SK-N-SH (cell line): ENCODE results near the gene CCDC17. TPM values are rescaled to one million over a fixed set of nuclear protein-coding genes. Genes with fewer than 3 reads are reported as not detected.

Experiments
- CTCF ChIA-PET: fragments of 300-600, 350-600 bp; formaldehyde crosslinking; extraction: SDS; loops from one replicate; lab custom pipeline; 2021; lab: Yijun Ruan, JAX
- POLR2A ChIA-PET: fragments of 350-600 bp; sonication (Branson Sonifier 250); formaldehyde crosslinking; extraction: SDS; loops from one replicate; lab custom pipeline; 2020; ENCODE audit warnings: antibody characterized with exemption, inconsistent platforms; lab: Yijun Ruan, JAX
- DNase-seq: peaks from one replicate; pipeline ENCODE4 v3.0.0; 2012
- H2AFZ ChIP-seq: fragments of 200-600 bp; sonication (generic); 2 replicates; pipeline ENCODE4 v1.8.1; 2016; ENCODE audit warnings: antibody characterized with exemption, mild to moderate bottlenecking, low read depth
- H3F3A ChIP-seq: fragments of 200-600 bp; sonication (generic); replicated peaks from 2 replicates; pipeline ENCODE3; 2016; ENCODE audit warnings: antibody characterized with exemption, mild to moderate bottlenecking; ENCODE audit not compliant: insufficient read depth
- H3K27ac ChIP-seq, 2 experiments: fragments of 200-500 bp in 1 of 2; fragments of 200-600 bp in 1 of 2; sonication (Bioruptor generic) in 1 of 2; sonication (generic), shearing (Covaris generic) in 1 of 2; 2 replicates each; pipeline versions ENCODE4 v1.5.1 to v1.6.1; 2014 to 2016; ENCODE audit warnings: low read depth in 2 of 2, inconsistent platforms in 1 of 2, low read length in 1 of 2, mild to moderate bottlenecking in 1 of 2, mixed read lengths in 1 of 2
- H3K27me3 ChIP-seq: fragments of 200-600 bp; sonication (generic), shearing (Covaris generic); 2 replicates; pipeline ENCODE4 v1.6.1; 2016; ENCODE audit warnings: mixed run types; ENCODE audit not compliant: insufficient read depth
- H3K36me3 ChIP-seq, 2 experiments: fragments of 200-500 bp in 1 of 2; fragments of 200-600 bp in 1 of 2; sonication (Bioruptor generic) in 1 of 2; sonication (generic) in 1 of 2; replicated peaks in 1 of 2; 2 replicates each; pipeline versions ENCODE3 to v1.5.1; 2014 to 2016; ENCODE audit warnings: low read length in 1 of 2, mild to moderate bottlenecking in 1 of 2; ENCODE audit not compliant: insufficient read depth in 2 of 2, control insufficient read depth in 1 of 2
- H3K4me1 ChIP-seq, 2 experiments: fragments of 200-500 bp in 1 of 2; fragments of 200-600 bp in 1 of 2; sonication (Bioruptor generic) in 1 of 2; sonication (generic), shearing (Covaris generic) in 1 of 2; 2 replicates each; pipeline versions ENCODE4 v1.5.1 to v1.6.1; 2014 to 2016; ENCODE audit warnings: low read depth in 1 of 2, low read length in 1 of 2, mixed run types in 1 of 2; ENCODE audit not compliant: insufficient read depth in 2 of 2, control insufficient read depth in 1 of 2
- H3K4me2 ChIP-seq: fragments of 200-600 bp; sonication (generic), shearing (Covaris generic); 2 replicates; pipeline ENCODE4 v1.6.1; 2017; ENCODE audit warnings: mixed run types
- H3K4me3 ChIP-seq, 2 experiments: fragments of 200-500 bp in 1 of 2; fragments of 200-600 bp in 1 of 2; sonication (Bioruptor generic) in 1 of 2; sonication (generic), shearing (Covaris generic) in 1 of 2; 2 replicates each; pipeline versions ENCODE4 v1.5.1 to v1.8.1; 2014 to 2016; ENCODE audit warnings: low read depth in 2 of 2, inconsistent platforms in 1 of 2, low read length in 1 of 2, mild to moderate bottlenecking in 1 of 2, mixed read lengths in 1 of 2, moderate library complexity in 1 of 2
- H3K79me2 ChIP-seq: fragments of 200-600 bp; sonication (generic); 2 replicates; pipeline ENCODE4 v1.8.1; 2017; ENCODE audit warnings: mild to moderate bottlenecking; ENCODE audit not compliant: insufficient read depth
- H3K9ac ChIP-seq: fragments of 200-600 bp; sonication (generic); 2 replicates; pipeline ENCODE4 v1.6.1; 2017; ENCODE audit warnings: mixed run types
- H3K9me2 ChIP-seq: fragments of 200-600 bp; sonication (generic); 2 replicates; pipeline ENCODE4 v1.6.1; 2017; ENCODE audit warnings: mixed run types
- H3K9me3 ChIP-seq: fragments of 200-600 bp; sonication (generic); 2 replicates; pipeline ENCODE4 v1.6.1; 2017; ENCODE audit warnings: mixed run types, mild to moderate bottlenecking, moderate library complexity
- H4K20me1 ChIP-seq: fragments of 200-600 bp; sonication (generic); 2 replicates; pipeline ENCODE4 v1.6.1; 2017; ENCODE audit warnings: mild to moderate bottlenecking, mixed run types; ENCODE audit not compliant: insufficient read depth
- EZH2phosphoT487 ChIP-seq: fragments of 200-600 bp; sonication (generic); IDR thresholded peaks from 2 replicates; pipeline ENCODE4 v1.6.1; 2017; ENCODE audit warnings: low read depth, mixed run types, mild to moderate bottlenecking, antibody characterized with exemption, moderate library complexity, borderline replicate concordance
- FOSL2 ChIP-seq: IDR thresholded peaks from 2 replicates; pipeline ENCODE4 v1.4.0; 2012; ENCODE audit warnings: low read depth, mild to moderate bottlenecking, moderate library complexity, borderline replicate concordance
- FOXJ3 ChIP-seq: sonication (generic); formaldehyde crosslinking; IDR thresholded peaks from 2 replicates; pipeline ENCODE4 v1.5.1; 2020; ENCODE audit warnings: mild to moderate bottlenecking, missing genetic modification reagents
- FOXM1 ChIP-seq: IDR thresholded peaks from 2 replicates; pipeline ENCODE4 v1.4.0; 2012; ENCODE audit warnings: low read depth, mild to moderate bottlenecking
- GABPA ChIP-seq: IDR thresholded peaks from 2 replicates; pipeline ENCODE4 v1.4.0; 2012; ENCODE audit warnings: low read depth, mild to moderate bottlenecking
- GATA2 ChIP-seq: sonication (generic); formaldehyde crosslinking; IDR thresholded peaks from 2 replicates; pipeline ENCODE4 v1.5.0; 2020; ENCODE audit warnings: mild to moderate bottlenecking, missing genetic modification reagents
- IRF3 ChIP-seq: fragments of 150-350 bp; IDR thresholded peaks from 2 replicates; pipeline ENCODE4 v1.6.1; 2016; ENCODE audit warnings: mild to moderate bottlenecking, low read depth, low read length
- NFIC ChIP-seq: IDR thresholded peaks from 2 replicates; pipeline ENCODE4 v1.4.0; 2012; ENCODE audit warnings: borderline replicate concordance
- NRF1 ChIP-seq: IDR thresholded peaks from 2 replicates; pipeline ENCODE4 v1.6.1; 2012; ENCODE audit warnings: low read depth, mild to moderate bottlenecking, low read length
- PBX3 ChIP-seq: IDR thresholded peaks from 2 replicates; pipeline ENCODE4; 2012
- RAD21 ChIP-seq: IDR thresholded peaks from 2 replicates; pipeline ENCODE4 v1.6.1; 2012; ENCODE audit warnings: mild to moderate bottlenecking, low read length
- REST ChIP-seq: IDR thresholded peaks from 2 replicates; pipeline ENCODE4 v1.6.1; 2012; ENCODE audit warnings: mild to moderate bottlenecking, low read depth, low read length, moderate library complexity
- RFX5 ChIP-seq: IDR thresholded peaks from 2 replicates; pipeline ENCODE4 v1.6.1; 2012; ENCODE audit warnings: mild to moderate bottlenecking, improper control_type of control experiment, low read length
- RXRA ChIP-seq: IDR thresholded peaks from 2 replicates; pipeline ENCODE4 v1.4.0; 2012; ENCODE audit warnings: low read depth, mild to moderate bottlenecking, borderline replicate concordance
- SIN3A ChIP-seq: IDR thresholded peaks from 2 replicates; pipeline ENCODE4 v1.6.1; 2012; ENCODE audit warnings: low read depth, mild to moderate bottlenecking, low read length, moderate library complexity, borderline replicate concordance
- TAF1 ChIP-seq: IDR thresholded peaks from 2 replicates; pipeline ENCODE4 v1.6.1; 2012; ENCODE audit warnings: low read depth, mild to moderate bottlenecking, low read length, moderate library complexity, borderline replicate concordance
- TCF12 ChIP-seq: IDR thresholded peaks from 2 replicates; pipeline ENCODE4 v1.4.0; 2012
- TEAD4 ChIP-seq: IDR thresholded peaks from 2 replicates; pipeline ENCODE4 v1.4.0; 2012; ENCODE audit warnings: mild to moderate bottlenecking, borderline replicate concordance; ENCODE audit not compliant: insufficient read depth
- USF1 ChIP-seq: IDR thresholded peaks from 2 replicates; pipeline ENCODE4 v1.4.0; 2012; ENCODE audit warnings: low read depth, borderline replicate concordance
- polyA plus RNA-seq, 3 experiments: library from polyadenylated mRNA; depleted of rRNA; stranded (reverse); fragments of >200 nt; gene quantifications; 2 replicates each; pipeline ENCODE4 v1.2.3, GENCODE V29; 2012

CCDC17 gene
- polyA plus RNA-seq, 1 of the 3 experiments (the other 2 are of a cell fraction) = 0.41 TPM

- CTCF ChIA-PET = interaction anchor here (1.0 to 1.4 kb wide), 2 partner anchors 9 to 12 kb away, joined by 3 read pairs; no protein-coding TSS in a partner anchor
- Histone ChIP-seq H3K9me3 (no peaks in the 10 kb centered on the region), H3K4me1 (no peaks in the 10 kb centered on the region), H2AFZ (no peak overlapping the region), H3K27ac (no peak overlapping the region), H3K9me2 (no peaks in the 10 kb centered on the region), H3K4me2 (no peak overlapping the region), H4K20me1 (peaks cover 7% of the 10 kb centered on the region; the same call in 1 of the 2 replicates), H3K79me2 (peaks cover 31% of the 10 kb centered on the region), H3K4me3 (no peak overlapping the region), H3F3A (peaks cover 19% of the 10 kb centered on the region), H3K36me3 (peaks cover 37 to 61% of the 10 kb centered on the region in 2 experiments), H3K27me3 (no peaks in the 10 kb centered on the region), H3K9ac (no peak overlapping the region)
- POLR2A ChIA-PET = no interaction called here
- DNase-seq = no peak
- TF ChIP-seq TEAD4 = no peak
- TF ChIP-seq FOXM1 = no peak
- TF ChIP-seq PBX3 = no peak
- no peak for TF ChIP-seq NFIC
- TF ChIP-seq FOSL2 = no peak
- TF ChIP-seq FOXJ3 = no peak
- no peak for TF ChIP-seq GATA2 (CRISPR knock-in tag)
- no peak for TF ChIP-seq RAD21
- TF ChIP-seq REST = no peak
- no peak for TF ChIP-seq NRF1
- TF ChIP-seq USF1 = no peak
- no peak for TF ChIP-seq TAF1
- TF ChIP-seq TCF12 = no peak
- TF ChIP-seq GABPA = no peak
- TF ChIP-seq RXRA = no peak
- TF ChIP-seq RFX5 = no peak
- no peak for TF ChIP-seq EZH2phosphoT487
- no peak for TF ChIP-seq IRF3
- TF ChIP-seq SIN3A = no peak
These were observed 20.1 kb upstream of the CCDC17 start for GRCh38 chr1:45643978-45644377.
